SW480 (cell line): ENCODE data around the gene TXNL4A.

Source experiments
- DNase-seq: peaks from one replicate; pipeline ENCODE4 v3.0.0-alpha.2; 2016; ENCODE audit warnings: low spot score

The TXNL4A gene

DNA sequence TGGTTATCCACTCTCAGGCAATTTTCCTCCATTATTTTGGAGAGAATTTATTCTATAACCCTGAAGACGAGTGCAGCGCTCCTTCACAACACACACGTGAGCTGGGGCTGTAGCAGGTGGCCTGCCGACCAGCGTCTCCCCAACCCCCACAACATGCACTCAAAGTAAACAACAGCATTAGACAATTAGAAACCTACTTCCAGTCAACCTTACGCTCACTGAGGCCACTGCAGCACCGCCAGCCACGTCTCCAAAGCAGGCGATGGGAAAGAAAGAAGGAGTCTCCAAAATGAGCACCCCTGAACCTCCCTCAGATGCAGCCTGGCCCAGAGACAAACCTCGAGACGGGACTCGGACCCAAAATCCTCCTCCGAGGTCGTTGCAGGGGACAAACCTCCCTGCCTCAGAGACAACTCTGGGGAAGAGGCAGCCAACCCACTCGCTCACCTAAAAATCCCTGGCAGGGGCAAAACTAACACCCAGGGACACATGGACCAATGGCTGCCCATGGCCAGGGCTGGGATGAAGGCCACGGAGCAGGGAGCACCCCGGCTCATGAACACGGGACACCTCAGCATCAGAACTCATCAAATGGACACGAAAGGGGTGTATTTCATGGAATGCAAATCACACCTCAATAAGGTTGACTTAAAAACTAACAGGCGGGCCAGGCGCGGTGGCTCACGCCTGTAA is 39.5 kb downstream of the TXNL4A start:
- DNase-seq, result no peak

DNA sequence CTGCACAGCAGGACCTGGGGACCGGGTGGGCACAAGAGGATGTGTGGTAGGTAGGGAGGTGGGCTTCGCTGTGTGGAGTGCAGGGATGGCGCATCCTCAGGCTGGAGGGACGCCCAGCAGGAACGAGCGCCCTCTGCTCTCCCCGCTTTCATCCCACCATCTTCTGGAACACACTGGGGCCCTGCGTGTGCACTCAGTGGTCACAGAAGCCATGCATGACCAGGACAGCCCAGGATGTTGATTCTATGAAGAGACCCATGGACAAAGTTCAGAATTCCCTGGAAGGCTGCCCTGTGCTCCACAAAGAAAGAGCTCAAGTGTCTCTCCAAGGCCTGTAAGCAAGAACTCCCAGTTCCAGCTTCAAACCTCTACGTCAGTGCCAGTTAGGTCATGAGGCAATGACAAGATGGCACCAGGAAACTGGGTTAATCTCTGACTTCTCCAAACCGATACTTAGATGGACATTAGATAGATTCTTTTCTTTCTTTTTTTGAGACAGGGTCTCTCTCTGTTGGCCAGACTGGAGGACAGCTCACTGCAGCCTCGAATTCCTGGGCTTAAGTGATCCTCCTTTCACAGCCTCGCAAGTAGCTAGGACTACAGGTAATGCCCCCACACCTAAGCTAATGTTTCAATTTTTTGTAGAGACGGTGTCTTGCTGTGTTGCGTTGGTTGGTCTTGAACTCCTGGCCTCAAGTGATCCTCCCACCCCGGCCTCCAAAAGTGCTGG is 40.3 kb downstream of the TXNL4A start:
- DNase-seq, result no peak

DNA sequence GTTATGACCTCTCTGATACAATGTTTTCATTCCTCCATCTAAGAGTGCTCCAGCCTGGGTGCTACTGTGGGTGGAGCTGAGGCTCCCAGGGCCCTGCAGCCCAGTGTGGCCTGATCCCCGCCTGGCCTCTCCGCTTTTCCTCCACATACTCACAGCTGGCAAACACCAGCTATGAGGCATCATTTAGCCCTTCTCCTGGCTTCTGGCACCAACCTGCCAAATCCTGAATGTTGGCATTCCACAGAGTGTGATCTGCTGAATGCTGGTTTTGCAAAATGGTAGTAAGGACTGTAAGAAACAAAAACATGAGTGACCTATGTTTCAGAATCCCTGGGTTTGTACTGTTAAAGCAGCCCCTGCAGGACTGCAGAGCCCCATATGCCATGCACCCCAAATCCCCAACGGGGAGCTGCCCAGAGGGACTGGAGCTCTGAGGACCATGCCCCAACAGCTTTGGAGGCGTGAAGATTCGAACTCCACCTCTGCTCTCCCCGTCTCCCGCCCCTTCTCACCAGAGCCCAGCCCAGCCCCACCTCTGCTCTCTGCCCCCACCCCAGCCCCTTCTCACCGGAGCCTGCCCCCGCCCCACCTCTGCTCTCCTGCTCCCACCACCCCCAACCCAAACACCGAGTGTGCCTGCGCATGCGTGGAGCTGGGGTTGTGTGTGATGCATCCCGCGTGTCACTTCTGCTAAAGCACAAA is 41.2 kb downstream of the TXNL4A start:
- DNase-seq, result no peak

DNA sequence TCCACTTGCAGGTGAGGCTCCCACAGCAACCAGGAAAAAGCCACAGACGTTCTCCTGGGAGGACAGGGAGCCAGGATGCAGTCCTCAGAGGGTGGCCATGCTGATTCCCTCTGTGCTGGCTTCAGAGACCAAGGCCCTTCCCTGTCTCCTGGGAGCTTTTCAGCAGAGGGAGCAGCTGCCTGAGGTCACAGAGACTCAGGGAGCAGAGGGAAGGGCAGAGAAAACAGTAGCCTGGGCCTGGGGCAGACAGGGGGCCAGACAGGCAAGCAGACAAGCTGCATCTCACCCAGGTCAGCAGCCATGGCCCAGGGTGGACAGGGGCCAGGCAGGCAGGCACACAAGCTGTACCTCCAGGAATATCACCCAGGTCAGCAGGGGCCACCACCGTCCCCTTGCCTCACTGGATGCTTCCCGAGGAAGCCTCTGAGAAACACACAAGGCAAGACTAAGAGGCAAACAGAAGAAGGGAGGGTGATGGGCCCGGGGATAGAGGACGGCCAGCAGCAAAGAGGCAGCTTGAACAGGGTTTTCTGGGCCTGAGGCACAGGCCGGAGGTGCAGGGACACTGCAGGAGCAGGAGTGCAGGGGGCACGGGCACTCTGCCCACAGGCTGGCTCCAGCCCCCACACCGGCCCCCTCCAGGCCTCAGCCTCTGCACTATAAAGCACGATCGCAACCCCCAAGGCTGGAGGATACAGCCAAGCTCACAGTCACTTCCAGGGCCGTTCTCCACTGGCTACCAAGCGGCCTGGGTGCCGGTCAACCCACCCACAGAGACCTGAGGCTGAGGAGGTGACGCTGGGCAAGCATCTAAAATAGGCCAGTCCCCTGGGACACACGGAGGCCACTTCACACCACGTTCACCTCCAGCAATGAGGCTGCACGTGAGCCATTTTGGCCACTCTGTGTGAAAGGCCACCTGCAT is 43.0 kb downstream of the TXNL4A start:
- DNase-seq, result no peak

DNA sequence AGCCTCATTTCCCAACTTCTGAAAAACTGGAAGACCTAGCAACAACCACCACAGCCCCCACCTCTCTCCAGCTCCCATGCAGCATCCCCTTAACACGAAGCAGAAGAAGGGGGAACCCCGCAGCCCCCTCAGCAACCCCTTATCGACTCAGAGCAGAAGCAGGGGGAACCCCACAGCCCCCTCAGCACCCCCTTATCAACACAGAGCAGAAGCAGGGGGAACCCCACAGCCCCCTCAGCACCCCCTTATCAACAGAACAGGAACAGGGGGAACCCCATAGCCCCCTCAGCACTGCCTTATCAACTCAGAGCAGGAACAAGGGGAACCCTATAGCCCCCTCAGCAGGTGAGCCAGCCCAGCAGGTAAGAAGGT is 43.6 kb downstream of the TXNL4A start:
- DNase-seq, result no peak

DNA sequence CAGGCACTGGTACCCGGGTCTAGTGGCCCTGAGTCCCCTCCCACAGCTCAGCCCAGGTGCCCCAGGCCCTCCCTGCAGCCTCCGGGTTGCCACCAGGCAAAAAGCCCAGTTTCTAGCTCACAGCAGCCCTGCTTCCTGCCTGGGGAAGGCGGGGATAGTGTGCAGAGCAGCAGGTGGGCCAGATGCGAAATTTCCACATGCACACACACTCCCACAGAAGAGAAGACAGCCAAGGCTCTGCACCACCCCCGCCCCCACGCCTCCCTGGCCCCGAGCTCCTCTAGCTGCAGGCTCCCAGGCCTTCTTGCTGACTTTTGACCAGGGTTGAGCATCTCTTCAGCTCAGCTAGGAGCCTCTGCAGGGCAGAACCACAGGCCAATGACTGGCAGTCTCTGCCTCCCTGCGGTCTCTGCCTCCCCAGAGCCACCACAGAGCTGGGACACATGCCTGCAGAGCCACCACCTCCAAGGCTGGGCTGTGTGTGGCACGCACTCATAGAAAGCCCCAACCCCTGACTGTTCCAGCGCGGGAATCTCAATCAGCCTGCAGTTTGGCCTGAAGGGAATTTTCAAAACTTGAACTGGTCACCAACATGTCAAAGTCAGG is 44.1 kb downstream of the TXNL4A start:
- DNase-seq, result no peak

DNA sequence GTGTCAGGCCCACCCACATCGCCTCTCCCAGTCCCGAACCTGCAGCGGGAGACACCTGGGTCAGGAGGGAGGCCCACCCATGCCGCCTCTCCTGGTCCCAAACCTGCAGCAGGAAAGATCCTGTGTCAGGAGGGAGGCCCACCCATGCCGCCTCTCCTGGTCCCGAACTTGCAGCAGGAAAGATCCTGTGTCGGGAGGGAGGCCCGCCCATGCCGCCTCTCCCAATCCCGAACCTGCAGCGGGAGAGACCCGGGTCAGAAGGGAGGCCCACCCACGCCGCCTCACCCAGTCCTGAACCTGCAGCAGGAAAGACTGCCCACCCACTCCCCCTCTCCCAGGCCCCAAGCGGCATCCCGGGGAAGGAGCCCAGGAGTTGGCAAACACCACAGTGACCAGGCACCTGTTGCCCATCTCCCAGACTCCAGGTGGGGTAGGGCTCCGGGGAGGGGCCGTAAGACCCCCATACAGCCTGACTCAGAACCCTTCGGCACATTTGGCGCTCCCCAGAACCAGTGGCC is 44.7 kb downstream of the TXNL4A start:
- DNase-seq, result no peak

DNA sequence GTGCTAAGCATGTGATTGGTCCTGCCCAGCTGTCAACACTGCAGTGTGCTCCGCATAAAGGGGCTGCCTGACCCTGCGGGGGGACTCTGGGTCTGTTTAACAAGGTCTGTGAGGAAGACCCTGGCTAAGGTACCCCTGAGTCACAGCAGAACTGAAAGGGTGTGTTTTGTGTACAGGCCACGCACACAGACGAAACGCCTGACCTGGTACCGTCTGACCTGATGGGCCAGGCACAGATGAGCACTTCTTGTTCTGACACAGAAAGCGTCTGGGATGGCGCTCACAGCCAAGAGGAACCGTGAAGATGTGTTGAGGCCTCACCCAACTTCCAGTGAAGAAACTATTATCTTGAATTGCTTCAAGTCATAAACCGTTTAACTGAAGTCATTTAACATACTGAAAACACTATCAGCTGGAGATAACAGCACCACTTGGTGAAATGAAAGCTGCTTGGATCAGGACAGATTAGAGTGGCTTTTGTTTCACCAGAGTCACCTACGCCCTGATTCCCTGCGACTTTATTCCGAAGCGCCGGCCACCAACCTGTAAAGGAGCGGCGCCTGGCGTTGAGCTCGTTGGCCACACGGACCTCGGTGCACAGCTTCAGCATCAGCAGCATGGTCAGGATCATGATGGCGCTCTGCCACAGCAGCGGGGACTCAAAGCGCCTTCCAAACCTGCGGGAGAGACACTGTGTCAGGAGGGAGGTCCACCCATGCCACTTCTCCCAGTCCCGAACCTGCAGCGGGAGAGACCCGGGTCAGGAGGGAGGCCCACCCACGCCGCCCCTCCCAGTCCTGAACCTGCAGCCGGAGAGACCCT is 45.4 kb downstream of the TXNL4A start:
- no peak for DNase-seq

DNA sequence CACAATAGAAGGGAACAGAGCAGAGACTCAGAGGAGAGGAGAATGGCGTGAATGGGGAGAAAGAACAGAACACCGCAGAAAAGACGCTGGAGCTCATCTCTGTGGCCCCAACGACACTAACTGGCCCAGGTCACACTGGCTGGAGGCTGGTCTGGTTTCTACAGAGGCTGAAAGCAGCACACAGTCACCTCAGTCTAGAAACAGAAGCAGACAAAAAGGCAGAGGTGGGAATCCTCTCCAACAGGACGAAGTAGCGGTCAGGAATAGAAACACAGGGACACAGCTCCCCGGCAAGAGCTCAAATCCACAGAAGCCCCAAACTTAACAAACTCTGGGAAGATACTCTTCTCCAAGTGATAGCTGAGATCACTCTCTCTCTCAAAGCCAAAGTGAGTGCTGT is 46.2 kb downstream of the TXNL4A start:
- DNase-seq, result no peak

DNA sequence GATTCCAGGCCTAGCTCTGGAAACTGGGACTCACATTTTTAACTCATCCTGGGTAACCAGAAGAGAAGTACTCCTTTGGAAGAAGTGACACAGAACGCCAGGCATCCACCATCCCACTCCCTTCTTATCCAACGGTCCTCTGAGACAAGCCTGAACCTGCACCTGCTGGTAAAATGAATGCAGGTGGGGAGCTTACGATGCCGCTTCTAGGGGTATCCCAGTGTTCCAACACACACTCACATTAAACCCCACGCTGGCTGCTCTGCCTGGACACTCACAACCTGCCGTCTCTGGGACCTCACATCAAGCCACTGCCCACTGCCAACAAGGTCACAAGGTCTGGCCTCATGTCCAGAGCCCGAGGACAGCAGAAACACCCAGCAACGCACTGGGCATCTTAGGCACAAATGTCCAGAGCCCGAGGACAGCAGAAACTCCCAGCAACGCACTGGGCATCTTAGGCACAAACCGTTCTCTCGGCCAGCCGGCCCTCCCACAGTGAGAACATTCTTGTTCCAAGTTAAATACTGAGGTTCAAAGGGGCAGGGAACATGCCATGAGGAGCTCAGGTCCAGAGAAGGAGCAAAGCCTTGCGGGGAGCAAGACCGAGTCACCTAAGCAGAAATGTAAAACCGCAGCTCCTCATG is 46.8 kb downstream of the TXNL4A start:
- no peak for DNase-seq

DNA sequence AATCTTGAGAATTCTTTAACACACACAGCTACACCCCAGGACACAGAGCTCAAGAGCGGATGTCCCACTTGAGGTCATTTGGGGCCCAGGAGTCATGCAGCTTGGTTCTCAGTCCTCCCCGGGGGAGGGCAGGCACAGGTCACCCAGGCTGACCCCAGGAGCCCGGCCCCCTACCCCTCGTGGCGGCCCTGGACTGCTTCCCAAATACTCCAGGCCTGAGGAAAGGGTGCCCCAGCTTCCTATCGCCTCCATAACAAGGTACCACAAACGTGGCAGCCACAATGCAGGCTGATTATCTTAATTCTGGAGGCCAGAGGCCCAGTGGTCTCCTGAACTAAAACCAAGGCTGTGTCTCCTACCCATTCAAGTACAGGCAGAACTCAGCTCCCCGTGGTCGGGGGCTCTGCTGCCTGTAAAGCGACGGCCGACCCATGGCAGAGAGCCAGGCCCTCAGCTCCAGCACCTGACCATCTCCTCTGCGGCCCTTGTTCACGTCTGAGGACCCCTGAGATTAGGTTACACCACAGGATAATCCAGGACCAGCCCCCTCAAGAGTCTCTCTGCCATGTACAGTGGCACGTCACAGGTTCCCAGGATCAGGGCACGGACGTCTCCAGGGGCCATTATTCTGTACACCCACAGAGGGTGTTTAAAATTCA is 47.4 kb downstream of the TXNL4A start:
- DNase-seq, result no peak

DNA sequence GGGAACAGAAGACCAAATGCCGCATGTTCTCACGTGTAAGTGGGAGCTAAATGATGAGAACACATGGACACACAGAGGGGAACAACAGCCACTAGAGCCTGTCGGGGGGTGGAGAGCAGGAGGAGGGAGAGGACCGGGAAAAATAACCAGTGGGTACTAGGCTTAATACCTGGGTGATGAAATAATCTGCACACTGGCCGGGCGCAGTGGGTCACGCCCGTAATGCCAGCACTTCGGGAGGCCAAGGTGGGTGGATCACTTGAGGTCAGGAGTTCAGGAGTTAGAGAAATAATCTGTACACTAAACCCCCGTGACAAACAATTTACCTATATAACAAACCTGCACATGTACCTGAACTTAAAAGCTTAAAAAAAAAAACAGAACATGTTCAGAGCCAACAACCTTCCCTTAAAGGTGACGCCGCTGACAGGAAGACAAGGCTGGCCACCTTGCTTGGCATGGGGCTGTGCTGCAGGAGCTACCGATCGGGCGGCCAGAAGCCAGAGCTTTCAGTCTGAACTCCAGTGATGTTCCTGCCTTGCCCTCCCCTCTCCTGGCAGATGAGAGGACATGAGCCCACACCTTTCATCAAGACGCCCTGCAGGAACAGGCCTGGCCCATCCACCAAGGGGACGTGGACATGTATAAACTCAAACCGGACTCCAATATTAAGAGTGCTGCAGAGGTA is 48.1 kb downstream of the TXNL4A start:
- no peak for DNase-seq

DNA sequence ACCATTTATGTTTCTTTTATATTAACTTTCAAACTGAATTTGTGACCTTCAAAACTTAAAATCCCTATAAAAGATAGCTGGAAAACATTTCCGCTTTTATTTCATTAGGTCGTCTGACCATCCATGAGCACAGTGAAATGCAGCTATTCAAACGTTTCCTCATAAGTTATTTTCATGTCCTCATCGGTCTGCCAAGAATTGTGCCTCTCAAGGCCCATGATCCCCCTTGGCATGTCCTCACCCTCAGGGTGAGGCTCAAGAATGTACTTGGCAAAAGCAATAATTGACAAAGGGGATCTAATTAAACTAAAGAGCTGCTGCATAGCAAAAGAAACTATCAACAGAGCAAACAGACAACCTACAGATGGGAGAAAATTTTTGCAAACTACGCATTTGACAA is 49.3 kb downstream of the TXNL4A start:
- no peak for DNase-seq

DNA sequence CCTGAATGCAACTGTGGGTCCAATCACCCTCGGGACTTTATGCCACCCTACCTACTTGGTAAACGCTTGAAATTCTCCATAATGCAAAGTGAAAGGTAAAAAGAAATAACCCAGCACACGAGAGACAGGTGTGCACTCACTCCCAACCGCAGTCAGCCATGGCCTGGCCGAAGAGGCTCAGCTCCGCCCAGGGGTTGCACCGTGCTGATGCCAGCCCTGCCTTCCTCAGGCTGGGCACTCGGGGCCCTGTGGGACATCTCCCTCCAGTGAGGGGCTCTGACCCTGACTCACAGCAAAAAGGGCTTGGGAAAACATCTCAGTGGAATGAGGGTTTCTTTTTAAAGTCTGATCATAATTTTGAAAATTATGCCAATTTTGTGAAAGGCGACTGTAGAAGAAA is 50.2 kb downstream of the TXNL4A start:
- DNase-seq, result no peak

DNA sequence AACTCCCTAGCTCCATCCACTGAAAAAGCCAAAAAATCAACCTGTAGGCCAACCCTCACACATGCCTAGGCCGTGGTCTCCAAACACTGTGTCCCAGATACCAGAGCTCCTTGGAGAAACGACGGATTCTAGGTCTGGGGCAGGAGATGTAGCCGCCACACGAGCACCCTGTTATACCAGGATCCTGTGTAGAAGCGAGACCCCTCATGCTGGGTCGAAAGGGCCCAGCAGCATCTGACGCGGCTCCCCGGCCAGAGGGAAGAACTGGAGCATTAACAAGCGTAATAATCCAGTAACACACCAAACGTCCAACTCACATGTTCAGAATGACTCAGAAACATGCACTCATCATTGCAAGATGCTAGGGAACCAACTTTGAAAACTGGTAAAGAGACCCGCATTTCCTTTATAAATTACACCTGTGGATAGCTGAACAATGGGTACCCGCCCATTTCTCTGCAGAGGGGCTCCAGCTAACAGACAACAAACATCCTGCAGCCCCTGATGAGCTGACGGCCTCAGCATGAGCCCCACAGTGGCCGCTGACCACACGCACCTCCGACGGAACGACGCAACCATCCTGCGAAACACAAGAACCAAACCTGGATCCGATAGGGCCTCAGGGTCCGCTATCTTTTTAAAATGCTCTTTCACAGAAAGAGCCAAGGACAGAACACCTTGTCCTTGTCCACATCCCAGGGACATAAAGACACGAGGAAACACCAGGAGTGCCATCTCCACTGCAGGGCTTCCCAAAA is 51.1 kb downstream of the TXNL4A start:
- no peak for DNase-seq

DNA sequence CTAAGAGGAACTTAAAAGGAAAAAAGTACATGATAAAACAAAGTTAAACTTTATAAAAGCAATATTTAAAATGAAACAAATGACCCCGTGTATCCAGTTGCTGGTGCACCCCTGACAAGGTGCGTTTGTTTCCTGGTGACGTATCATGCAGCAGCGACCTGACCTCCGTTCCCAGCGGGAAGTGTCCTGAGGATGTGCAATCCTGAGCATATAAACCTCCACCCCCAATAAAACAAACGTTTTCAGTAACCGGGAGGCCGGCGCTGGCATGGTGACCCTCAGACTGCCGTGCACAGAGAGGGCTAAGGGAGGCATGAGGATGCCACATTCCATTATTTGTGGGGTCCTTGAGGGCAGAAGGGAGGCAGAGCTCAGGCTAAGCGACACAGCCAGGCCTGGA is 51.7 kb downstream of the TXNL4A start:
- DNase-seq, result no peak

DNA sequence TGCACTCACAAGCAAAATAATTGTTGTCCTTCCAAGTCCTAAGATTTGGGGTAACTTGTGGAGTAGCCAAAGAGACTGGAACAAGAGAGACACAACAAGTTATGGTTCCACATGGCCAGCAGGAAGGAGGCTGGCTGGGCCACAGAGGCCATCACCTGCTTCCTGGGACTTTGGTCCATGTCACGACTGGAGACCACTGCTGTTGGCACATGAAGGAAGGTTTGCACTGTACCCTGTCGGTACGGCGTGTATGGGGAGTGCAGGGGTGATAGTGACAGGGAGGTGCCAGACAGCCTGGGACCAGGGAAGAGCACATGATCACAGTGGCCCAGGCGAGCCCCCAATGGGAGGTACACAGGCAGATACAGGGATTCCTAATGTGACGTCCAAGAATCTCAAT is 52.4 kb downstream of the TXNL4A start:
- DNase-seq, result no peak

DNA sequence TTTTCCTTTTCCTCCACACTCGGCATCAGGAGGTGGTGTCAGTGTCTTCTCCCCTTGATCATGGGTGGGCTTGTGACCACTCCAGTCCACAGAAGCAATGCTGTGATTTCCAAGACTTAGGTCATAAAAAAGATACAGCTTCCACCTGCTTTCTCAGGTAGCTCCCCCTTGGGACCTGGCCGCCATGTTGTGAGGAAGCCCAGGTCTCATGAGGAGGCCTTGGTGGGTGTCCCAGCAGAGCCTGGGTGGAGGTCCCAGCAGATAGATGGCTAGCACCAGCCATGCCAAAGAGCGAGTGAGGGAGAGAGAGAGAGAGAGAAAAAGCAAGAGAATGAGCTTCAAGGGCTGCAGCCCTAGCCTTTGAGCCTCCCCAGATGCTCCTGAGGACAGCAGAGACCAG is 52.9 kb downstream of the TXNL4A start:
- DNase-seq, result no peak
